Measurements from ENCODE around the gene FAM3D.

FAM3D gene

GRCh38 chr3:58672880-58673279, 6.3 kb upstream of the FAM3D start:
- Mint-ChIP-seq H3K36me3 (ENCODE audit: low read depth) (no peaks in the 10 kb centered on the region), H3K4me3 (no peak overlapping the region), H3K9me3 (peaks cover 6% of the 10 kb centered on the region), H3K27me3 (peaks cover 9% of the 10 kb centered on the region), H3K27ac (no peak overlapping the region), H3K4me1 (no peaks in the 10 kb centered on the region)
- DNase-seq (no peak), ATAC-seq (no peak)

GRCh38 chr3:58672451-58672850, 5.9 kb upstream of the FAM3D start:
- Mint-ChIP-seq H3K4me1 (no peaks in the 10 kb centered on the region), H3K9me3 (peaks cover 6% of the 10 kb centered on the region), H3K36me3 (ENCODE audit: low read depth) (no peaks in the 10 kb centered on the region), H3K4me3 (no peak overlapping the region), H3K27me3 (peaks cover 6% of the 10 kb centered on the region), H3K27ac (no peak overlapping the region)
- ATAC-seq (no peak), DNase-seq (no peak)

DNA sequence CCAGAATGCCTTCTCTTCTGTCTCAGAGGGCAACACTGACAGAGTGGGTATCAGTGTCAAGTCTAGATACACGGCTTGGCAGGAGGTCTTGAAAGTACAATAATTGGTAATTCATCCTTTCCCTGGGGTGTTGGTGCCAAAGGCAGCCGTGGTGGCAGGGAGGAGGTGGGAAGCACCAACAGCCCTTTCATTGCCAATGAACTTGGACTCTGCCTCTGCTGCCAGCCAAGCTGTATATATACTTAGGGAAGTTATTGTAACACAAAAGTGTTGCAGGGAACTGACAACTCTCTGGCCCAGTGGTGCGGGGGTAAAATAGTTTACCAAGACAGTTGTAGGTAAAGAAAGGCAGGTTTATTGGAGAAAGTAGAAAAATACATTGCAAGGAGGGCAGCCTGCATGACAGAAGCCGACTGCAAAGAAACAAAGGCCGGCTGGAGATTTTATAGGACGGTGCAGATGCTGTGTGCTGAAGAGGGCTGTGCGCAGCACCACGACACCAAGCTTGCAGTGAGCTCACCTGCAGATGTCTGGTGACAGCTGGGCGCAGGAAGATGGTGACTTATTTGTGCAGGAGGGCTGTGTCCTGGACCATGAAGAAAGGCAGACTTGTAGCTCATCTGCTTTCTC, 4.0 kb upstream of the FAM3D start:
- no peak overlapping the region for H3K4me3 Mint-ChIP-seq
- ATAC-seq: no peak
- no peaks in the 10 kb centered on the region for H3K36me3 Mint-ChIP-seq (ENCODE audit: low read depth)
- DNase-seq: no peak
- no peaks in the 10 kb centered on the region for H3K9me3 Mint-ChIP-seq
- peaks cover under 1% of the 10 kb centered on the region for H3K27me3 Mint-ChIP-seq
- no peak overlapping the region for H3K27ac Mint-ChIP-seq
- H3K4me1 Mint-ChIP-seq: no peaks in the 10 kb centered on the region

- Mint-ChIP-seq H3K27ac (no peak overlapping the region), H3K36me3 (ENCODE audit: low read depth) (no peaks in the 10 kb centered on the region), H3K27me3 (peaks cover 2% of the 10 kb centered on the region), H3K4me1 (no peaks in the 10 kb centered on the region), H3K4me3 (no peak overlapping the region), H3K9me3 (no peaks in the 10 kb centered on the region)
- ATAC-seq (no peak), DNase-seq (no peak)
Observed at GRCh38 chr3:58668247-58668646, 1.7 kb upstream of the FAM3D start.

DNA sequence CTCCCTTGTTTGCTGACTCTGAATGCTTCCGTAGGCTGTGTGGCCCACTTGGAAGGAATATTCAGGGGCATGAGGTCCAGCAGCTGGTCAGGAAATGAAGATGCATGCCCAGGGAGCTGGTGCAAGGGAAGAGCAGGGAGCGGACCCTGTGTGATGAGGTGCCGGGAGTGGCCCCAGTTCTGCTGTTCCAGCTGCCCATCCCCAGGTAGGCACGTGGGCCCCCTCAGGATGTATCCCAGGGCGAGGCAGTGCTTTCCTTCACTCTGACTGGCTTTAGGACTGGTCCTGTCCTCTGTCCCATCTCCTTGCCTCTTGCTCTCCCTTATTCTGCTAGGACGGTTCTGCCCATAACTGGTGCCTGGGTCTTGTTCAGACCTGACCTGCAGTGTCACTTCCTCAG, 1.1 kb upstream of the FAM3D start:
- Mint-ChIP-seq H3K36me3 (ENCODE audit: low read depth) (no peaks in the 10 kb centered on the region), H3K27ac (no peak overlapping the region), H3K4me1 (no peaks in the 10 kb centered on the region), H3K4me3 (no peak overlapping the region), H3K27me3 (peaks cover 2% of the 10 kb centered on the region), H3K9me3 (no peaks in the 10 kb centered on the region)
- DNase-seq: no peak
- ATAC-seq: no peak

- Mint-ChIP-seq H3K27ac (no peak overlapping the region), H3K4me3 (no peak overlapping the region), H3K9me3 (no peaks in the 10 kb centered on the region), H3K27me3 (peaks cover 2% of the 10 kb centered on the region), H3K36me3 (ENCODE audit: low read depth) (no peaks in the 10 kb centered on the region), H3K4me1 (no peaks in the 10 kb centered on the region)
- ATAC-seq (no peak), DNase-seq (no peak)
Observed at GRCh38 chr3:58667229-58667628, 655 bp upstream of the FAM3D start.

DNA sequence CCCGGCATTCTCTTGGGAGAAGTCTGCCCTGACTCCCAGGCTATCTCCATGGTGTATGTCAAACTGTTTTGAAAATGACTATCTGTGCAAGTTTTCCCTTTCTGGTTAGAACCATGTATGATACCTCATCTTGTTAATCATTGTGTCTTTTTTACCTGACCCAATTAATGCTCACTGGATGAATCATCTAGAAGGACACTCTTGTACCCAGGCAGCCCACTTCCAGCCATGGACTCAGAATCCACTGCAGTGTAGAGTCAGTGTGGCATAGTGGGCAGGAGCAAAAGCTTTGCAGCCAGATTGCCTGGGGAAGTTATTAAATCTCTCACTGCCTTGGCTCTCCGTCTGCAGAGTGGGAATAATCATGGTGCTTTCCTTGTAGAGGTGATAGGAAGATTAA, 1.2 kb downstream of the FAM3D start:
- Mint-ChIP-seq H3K36me3 (ENCODE audit: low read depth) (no peaks in the 10 kb centered on the region), H3K4me3 (no peak overlapping the region), H3K4me1 (no peaks in the 10 kb centered on the region), H3K27ac (no peak overlapping the region), H3K27me3 (peaks cover 2% of the 10 kb centered on the region), H3K9me3 (no peaks in the 10 kb centered on the region)
- no peak for DNase-seq
- ATAC-seq: no peak

DNA sequence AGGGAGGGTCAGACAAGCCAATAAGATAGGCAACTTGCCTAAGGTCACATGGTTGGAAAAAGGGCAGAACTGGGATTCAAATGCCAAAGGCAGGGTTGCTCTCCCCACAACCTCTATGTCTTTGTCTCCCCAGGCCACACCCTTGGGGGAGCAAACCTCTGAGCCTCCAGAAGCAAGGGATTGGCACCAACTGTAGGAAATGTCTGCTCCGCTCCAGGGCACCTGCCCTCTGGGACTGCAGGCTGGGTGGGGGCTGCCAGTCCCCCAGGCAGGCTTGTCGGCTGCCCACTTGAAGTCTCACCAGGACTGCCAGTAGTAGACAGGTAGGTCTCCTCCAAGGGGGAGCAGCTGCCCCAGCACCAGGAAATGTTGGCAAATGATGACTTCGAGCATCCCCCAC, 2.0 kb downstream of the FAM3D start:
- Mint-ChIP-seq H3K9me3 (no peaks in the 10 kb centered on the region), H3K4me3 (no peak overlapping the region), H3K27ac (no peak overlapping the region), H3K4me1 (no peaks in the 10 kb centered on the region), H3K27me3 (peaks cover 2% of the 10 kb centered on the region), H3K36me3 (ENCODE audit: low read depth) (no peaks in the 10 kb centered on the region)
- DNase-seq (no peak), ATAC-seq (no peak)

DNA sequence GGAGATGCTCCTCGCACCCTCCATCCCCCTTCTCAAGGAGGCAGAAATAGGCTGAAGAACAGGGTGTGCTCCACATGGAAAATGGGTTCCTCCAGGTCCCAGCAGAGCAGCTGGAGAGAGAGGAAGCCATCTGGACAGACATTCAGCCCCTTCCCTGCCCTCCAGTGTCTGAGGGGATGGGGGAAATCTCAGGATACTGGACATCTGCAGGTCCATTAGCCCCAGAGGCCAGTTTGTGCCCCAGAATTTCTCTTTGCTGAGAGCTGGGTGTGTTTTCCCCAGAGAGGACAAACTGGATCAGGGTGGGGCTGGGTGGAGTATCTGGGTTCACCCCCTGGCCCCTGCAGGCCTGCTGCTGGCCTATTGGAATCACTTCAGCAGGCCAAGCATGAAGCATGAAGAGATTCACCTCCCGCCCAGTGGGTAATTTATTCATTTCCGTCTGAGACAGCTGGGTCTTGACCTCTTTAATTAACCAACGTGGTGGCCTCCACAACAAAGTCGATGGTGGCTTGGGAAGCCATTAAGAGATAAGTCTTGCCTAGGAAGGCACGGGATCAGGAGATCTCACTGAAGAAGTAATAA, 4.6 kb downstream of the FAM3D start:
- Mint-ChIP-seq H3K36me3 (ENCODE audit: low read depth) (no peaks in the 10 kb centered on the region), H3K4me3 (no peak overlapping the region), H3K9me3 (no peaks in the 10 kb centered on the region), H3K27me3 (peaks cover 2% of the 10 kb centered on the region), H3K4me1 (no peaks in the 10 kb centered on the region), H3K27ac (no peak overlapping the region)
- DNase-seq (no peak), ATAC-seq (no peak)

DNA sequence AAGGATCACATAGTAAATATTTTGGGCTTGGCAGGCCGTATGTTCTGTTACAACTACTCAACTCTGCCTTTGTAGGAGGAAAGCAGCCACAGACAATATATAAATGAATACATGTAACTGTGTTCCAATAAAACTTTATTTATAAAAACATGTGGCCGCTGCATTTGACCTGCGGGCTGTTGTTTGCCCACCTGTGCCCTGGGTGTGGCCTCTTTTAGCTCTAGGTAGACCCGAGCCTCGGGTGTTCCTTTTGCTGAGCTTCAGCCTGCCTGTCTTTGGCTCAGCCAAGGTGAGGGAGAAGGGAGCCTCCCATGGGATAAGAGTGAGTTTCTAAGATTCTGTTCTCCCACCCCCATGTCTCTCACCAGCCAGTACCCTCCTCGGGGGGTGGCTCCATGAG, 5.6 kb downstream of the FAM3D start:
- no peak for DNase-seq

GRCh38 chr3:58659051-58659675, 7.4 kb downstream of the FAM3D start:
- ATAC-seq: no peak
- no peaks in the 10 kb centered on the region for H3K27me3 Mint-ChIP-seq

More for the DNA sequence above, 5.6 kb downstream of the FAM3D start:
- Mint-ChIP-seq H3K4me3 (no peak overlapping the region), H3K9me3 (no peaks in the 10 kb centered on the region), H3K4me1 (no peaks in the 10 kb centered on the region), H3K27me3 (peaks cover 2% of the 10 kb centered on the region), H3K36me3 (ENCODE audit: low read depth) (no peaks in the 10 kb centered on the region), H3K27ac (no peak overlapping the region)
- no peak for ATAC-seq

GRCh38 chr3:58658508-58658907, 8.1 kb downstream of the FAM3D start:
- ATAC-seq (no peak), DNase-seq (no peak)
- no peaks in the 10 kb centered on the region for H3K4me1 Mint-ChIP-seq
- H3K36me3 Mint-ChIP-seq (ENCODE audit: low read depth): no peaks in the 10 kb centered on the region
- no peak overlapping the region for H3K4me3 Mint-ChIP-seq
- no peak overlapping the region for H3K27ac Mint-ChIP-seq
- no peaks in the 10 kb centered on the region for H3K27me3 Mint-ChIP-seq
- H3K9me3 Mint-ChIP-seq: no peaks in the 10 kb centered on the region

More at GRCh38 chr3:58659051-58659675, 7.4 kb downstream of the FAM3D start:
- no peak overlapping the region for H3K27ac Mint-ChIP-seq
- no peaks in the 10 kb centered on the region for H3K9me3 Mint-ChIP-seq
- no peak for DNase-seq
- no peaks in the 10 kb centered on the region for H3K36me3 Mint-ChIP-seq (ENCODE audit: low read depth)
- no peak overlapping the region for H3K4me3 Mint-ChIP-seq
- H3K4me1 Mint-ChIP-seq: no peaks in the 10 kb centered on the region

GRCh38 chr3:58657571-58658141, 8.9 kb downstream of the FAM3D start:
- peaks cover 1% of the 10 kb centered on the region for H3K27me3 Mint-ChIP-seq
- H3K9me3 Mint-ChIP-seq: no peaks in the 10 kb centered on the region
- no peaks in the 10 kb centered on the region for H3K36me3 Mint-ChIP-seq (ENCODE audit: low read depth)
- DNase-seq: no peak
- ATAC-seq: no peak
- no peaks in the 10 kb centered on the region for H3K4me1 Mint-ChIP-seq
- no peak overlapping the region for H3K27ac Mint-ChIP-seq
- no peak overlapping the region for H3K4me3 Mint-ChIP-seq

- H3K27ac Mint-ChIP-seq: no peak overlapping the region
- ATAC-seq (no peak), DNase-seq (no peak)
- H3K9me3 Mint-ChIP-seq: no peaks in the 10 kb centered on the region
- H3K36me3 Mint-ChIP-seq (ENCODE audit: low read depth): no peaks in the 10 kb centered on the region
- no peaks in the 10 kb centered on the region for H3K4me1 Mint-ChIP-seq
- H3K27me3 Mint-ChIP-seq: peaks cover 4% of the 10 kb centered on the region
- H3K4me3 Mint-ChIP-seq: no peak overlapping the region
Observed at GRCh38 chr3:58657036-58657520, 9.5 kb downstream of the FAM3D start.

DNA sequence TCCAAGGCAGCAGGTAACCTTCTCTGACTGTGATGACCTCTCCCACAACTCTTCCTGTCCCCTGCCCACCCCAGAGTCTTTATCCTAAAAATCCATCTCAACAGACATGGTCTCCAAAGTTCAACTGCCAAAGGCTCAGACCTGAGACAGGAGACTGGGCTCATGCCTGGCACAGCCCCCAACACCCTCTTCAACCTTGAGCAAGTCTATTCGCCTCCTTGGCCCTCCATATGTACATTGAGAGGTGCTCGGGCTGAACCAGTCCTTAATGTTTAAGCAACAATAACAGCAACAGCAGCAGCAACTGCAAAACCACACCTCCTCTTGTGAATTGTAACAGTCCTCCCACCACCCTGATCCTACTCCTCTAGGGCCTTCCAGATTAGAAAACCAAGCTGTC, 9.9 kb downstream of the FAM3D start:
- Mint-ChIP-seq H3K27me3 (peaks cover 4% of the 10 kb centered on the region), H3K4me3 (no peak overlapping the region), H3K9me3 (no peaks in the 10 kb centered on the region), H3K36me3 (ENCODE audit: low read depth) (no peaks in the 10 kb centered on the region), H3K27ac (no peak overlapping the region), H3K4me1 (no peaks in the 10 kb centered on the region)
- DNase-seq: no peak
- no peak for ATAC-seq

Measured in activated naive CD8-positive, alpha-beta T cell treated with anti-CD3 and anti-CD28 coated beads, Interleukin-2, amount 50 U/mL, for 24 hours (primary cell).